NCI-H510A treated with DMSO at 0.1 percent for 48 hours (cell line): ENCODE data around the gene ATP8A2.

ENCODE experiments used
- DNase-seq: peaks from one replicate; lab custom pipeline; 2025; lab: John Stamatoyannopoulos, UW

The ATP8A2 gene

GRCh38 chr13:25859528-25859927, 487.8 kb downstream of the ATP8A2 start:
- DNase-seq: no peak

- no peak for DNase-seq
These were observed 488.5 kb downstream of the ATP8A2 start for GRCh38 chr13:25860265-25860664.

- no peak for DNase-seq
These were observed 489.1 kb downstream of the ATP8A2 start for GRCh38 chr13:25860862-25861261.

GRCh38 chr13:25862156-25862555, 490.4 kb downstream of the ATP8A2 start:
- DNase-seq: no peak

GRCh38 chr13:25864116-25864515, 492.3 kb downstream of the ATP8A2 start:
- no peak for DNase-seq

- DNase-seq: no peak
These were observed 493.2 kb downstream of the ATP8A2 start for GRCh38 chr13:25864936-25865335.

DNA sequence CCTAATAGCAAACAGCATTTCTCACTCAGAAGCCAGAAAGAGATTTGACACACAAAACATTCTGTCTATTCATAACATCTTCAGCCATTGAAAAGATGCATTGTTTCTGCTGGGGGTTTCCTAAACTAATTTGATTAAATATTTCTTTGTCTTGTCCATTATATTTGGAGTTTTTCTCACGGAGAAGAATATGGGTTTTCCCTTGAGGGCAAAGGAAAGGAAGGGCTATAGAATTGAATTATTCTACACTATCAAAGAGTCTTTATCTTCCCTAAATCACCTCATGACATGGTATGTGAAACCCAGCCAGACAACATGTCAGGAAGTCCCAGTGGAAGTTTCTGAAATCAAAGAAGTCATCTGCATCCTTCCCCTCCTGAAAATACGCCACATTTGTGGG, 493.6 kb downstream of the ATP8A2 start:
- no peak for DNase-seq

GRCh38 chr13:25867038-25867437, 495.3 kb downstream of the ATP8A2 start:
- no peak for DNase-seq

GRCh38 chr13:25868490-25868889, 496.7 kb downstream of the ATP8A2 start:
- DNase-seq: no peak

DNA sequence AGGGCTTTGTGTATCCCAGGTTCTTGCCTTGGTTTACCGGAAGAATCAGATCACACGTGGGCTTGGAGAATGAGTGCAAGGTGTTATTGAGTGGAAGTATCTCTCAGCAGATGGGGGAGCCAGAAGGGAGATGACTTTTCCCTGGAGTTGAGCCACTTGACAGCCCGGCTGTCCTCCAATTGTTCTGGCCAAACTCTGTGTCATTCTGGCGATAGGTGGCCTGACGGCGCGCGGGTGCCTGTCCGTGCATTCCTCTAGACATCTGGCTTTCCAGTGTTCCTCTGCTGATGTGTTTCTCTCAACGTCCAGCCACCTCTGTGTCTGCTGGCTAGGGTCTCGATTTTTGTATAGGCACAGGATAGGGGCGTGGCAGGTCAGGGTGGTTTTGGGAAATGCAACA, 498.2 kb downstream of the ATP8A2 start:
- DNase-seq: no peak

GRCh38 chr13:25871389-25872125, 499.8 kb downstream of the ATP8A2 start:
- no peak for DNase-seq

- DNase-seq: no peak
These were observed 500.9 kb downstream of the ATP8A2 start for GRCh38 chr13:25872481-25873241.

DNA sequence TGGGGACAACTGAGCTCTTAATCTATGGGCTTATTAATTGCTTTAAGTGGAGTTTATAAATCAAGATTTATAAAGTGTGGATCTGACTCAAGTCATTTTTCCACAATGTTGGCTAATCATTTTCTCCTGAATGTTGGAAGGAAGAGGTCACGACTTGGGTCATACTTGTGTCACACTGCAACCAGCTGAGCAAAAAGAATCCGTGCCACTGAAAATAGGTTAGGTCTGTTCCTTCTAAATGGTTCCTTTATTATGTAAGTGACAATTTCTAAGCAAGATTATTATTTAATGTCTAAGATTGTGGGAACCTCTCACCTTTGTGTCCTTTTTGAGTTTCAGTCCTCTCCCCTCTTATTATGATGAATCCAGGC, 501.5 kb downstream of the ATP8A2 start:
- DNase-seq: no peak

GRCh38 chr13:25874064-25874737, 502.4 kb downstream of the ATP8A2 start:
- no peak for DNase-seq

- peak; percentile 27 for DNase-seq
These were observed 503.1 kb downstream of the ATP8A2 start for GRCh38 chr13:25874907-25875306.

DNA sequence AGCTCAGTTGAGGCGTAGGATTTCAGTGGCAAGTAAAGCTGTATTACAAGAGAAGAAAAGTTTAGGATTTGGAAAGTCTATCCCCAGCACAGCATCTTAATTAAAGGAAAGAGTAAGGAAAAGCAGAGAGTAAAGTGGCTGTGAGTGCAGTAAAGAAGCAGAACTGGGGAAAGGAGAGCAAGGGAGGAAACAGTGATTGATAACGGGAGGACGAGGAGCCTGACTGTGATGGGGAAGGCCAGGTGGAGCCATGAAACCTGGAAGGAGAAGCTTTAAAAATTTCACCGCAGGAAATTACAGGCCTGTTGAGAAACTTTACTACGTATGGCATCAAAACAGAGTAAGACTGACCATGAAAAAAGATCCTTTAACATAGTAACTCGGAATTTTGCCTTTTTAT, 504.5 kb downstream of the ATP8A2 start:
- no peak for DNase-seq

DNA sequence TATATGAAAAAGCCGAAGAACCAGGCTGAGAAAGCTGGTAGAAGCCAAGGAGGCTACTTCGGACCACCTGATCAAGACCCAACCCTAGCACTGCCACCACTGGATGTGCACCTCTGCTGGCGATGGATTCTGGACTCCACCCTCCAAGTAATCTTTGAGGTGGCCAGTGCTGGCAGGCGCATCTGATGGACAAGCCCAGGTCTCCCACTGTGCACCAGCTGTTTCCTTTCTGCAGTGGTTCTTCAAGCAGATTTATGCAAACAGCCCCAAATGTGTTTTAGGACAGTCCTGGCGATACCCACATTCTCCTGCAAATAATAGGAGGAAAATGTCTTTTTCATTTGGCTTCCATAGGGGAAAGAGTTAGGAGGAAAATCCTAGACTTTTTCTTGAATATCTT, 507.7 kb downstream of the ATP8A2 start:
- DNase-seq: no peak

DNA sequence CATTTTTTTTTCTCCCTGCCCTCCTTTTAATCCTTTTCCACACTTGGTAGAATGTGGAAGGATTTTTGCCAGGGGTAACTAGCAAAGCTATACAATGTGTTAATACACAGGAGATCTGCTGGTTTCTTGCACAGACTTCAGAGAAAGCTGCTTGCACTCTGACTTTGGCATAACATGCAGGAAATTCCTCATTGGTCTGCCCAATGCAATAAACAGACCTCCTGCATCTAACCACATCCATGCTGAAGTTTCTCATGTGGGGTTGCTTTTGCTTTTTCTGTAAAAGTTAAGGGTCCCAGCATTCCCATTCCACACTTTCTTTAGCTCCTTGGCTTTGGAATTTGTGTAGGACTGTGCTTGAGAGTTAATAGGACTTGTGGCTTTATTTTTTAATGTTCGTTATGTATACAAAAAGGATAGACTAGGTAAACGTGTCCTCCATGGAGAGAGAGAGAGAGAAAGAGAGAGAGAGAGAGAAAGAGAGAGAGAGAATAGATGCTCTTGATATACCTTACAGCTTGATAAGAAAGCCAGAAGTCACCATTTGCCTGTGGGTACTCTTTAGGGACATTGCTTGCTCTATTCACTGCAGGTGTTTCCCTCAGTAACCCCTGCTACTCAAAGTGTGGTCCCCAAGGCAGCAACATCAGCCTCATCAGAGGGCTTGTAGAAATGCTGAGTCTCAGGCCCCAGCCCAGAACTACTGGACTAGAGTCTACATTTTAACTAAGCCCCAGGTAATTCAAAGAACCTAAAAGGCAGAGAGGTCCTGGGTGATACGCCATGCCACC, 509.6 kb downstream of the ATP8A2 start:
- DNase-seq: peak; percentile 47

- peak; percentile 66 for DNase-seq
These were observed 510.2 kb downstream of the ATP8A2 start for GRCh38 chr13:25881971-25882451.

GRCh38 chr13:25882466-25883357, 510.9 kb downstream of the ATP8A2 start:
- no peak for DNase-seq

DNA sequence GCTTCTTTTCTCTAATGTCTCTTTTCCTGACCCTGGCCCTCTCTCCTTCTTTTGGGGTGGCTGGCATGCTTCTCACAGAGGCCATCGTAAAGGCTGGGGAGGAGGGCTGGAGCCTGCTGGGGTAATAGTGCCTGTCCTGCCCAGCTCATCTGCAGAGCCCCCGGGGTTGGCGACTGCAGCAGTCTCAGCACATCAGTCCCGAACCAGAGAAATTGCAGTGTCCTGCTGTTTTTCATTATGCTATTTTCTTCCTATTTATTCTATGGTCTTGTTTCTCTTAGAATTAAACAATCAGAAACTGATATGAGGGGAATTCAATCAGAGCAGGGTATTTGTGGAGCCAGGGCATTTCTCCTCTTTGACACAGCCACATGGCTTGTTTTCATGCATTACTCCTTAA, 513.6 kb downstream of the ATP8A2 start:
- DNase-seq: no peak
